ENCODE data around the gene PITHD1.
"Not testable (repeated sequence)": the region's sequence is repeated elsewhere in the genome, so short reads cannot be mapped to it uniquely, and the experiment has no call there.

The PITHD1 gene, protein sequence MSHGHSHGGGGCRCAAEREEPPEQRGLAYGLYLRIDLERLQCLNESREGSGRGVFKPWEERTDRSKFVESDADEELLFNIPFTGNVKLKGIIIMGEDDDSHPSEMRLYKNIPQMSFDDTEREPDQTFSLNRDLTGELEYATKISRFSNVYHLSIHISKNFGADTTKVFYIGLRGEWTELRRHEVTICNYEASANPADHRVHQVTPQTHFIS

DNA sequence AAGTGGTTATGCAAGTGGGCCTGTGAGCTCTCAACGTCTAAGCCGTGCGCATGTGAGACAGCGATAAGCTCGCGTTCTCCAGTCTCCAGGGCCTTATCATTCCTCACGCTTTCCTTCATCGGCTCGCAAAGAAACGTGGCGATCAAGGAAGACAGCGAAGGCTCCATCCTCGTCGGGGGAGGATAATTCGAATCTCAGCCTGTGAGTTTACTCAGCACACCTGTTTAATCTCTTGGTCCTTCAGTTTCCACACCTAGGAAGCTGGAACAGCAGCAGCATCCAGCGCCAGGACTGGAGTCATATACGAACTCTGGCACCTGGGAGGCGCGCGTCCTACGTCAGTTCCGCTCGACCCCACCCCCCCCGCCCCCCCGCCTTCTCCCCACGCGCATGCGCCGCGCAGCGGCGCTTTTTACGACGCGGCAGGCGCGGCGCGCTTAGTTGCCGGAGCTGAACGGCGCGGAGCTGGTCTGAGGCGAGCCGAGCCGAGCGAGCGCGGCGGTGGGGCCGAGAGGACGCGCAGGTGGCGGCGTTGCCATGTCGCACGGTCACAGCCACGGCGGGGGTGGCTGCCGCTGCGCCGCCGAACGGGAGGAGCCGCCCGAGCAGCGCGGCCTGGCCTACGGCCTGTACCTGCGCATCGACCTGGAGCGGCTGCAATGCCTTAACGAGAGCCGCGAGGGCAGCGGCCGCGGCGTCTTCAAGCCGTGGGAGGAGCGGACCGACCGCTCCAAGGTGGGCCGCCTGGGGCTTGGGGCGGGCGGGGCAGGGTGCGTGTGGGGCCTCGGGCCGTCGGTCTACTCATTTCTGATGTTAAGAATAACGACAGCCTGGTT is at the start of gene PITHD1:
Gene PITHD1 (plus strand): TSS at position 440 of the 836 bp plus-strand sequence. CDS start 98 bp downstream, at position 538.
- DNase-seq (ENCODE audit: low read depth), result peak; percentile 60

DNA sequence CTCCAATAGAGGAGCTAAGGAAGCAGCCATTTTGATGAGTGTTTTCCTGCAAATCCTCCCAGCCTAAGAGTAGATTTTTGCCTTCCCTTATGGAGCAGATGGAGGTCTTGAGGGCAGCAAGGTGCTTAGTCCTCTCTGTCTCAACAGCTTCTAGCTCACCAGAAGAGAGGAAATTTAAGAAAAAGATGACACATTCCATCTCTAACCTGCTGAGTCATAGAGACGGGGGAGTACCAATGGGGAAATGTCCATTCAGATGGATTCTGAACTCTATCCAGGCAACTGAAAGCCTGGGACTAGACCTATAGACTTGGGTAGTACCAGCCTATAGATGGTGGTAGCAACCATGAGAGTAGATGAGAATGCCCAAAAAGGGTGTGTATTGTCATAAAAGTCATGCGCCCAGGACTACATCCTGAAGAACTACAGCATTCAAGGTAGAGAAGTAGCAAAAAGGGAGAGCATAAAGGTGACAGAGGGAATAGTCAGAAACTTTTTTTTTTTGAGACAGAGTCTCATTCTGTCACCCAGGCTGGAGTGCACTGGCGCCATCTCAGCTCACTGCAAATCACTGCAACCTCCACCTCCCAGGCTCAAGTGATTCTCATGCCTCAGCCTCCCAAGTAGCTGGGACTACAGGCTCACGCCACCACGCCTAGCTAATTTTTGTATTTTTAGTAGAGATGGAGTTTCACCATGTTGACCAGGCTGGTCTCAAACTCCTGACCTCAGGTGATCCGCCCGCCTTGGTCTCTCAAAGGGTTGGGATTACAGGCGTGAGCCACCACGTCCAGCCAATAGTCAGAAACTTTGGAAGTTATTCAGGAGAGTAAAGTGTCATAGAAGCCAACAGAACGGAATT is 45.6 kb upstream of the PITHD1 start:
- DNase-seq (ENCODE audit: low read depth), result no peak

DNA sequence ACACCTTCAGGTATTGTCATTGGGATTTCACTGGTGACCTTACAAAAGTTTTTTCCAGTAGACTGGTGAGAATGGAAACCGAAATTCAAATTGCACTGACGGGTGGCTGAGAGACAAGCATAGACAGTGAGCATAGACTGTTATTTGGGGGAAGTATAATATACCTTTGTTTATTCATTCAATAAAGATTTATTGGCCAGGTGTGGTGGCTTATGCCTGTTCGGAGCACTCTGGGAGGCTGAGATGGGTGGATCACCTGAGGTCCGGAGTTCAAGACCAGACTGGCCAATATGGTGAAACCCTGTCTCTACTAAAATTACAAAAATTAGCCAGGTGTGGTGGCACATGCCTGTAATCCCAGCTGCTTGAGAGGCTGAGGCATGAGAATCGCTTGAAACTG is 44.9 kb upstream of the PITHD1 start:
- not testable (repeated sequence) for DNase-seq (ENCODE audit: low read depth)

DNA sequence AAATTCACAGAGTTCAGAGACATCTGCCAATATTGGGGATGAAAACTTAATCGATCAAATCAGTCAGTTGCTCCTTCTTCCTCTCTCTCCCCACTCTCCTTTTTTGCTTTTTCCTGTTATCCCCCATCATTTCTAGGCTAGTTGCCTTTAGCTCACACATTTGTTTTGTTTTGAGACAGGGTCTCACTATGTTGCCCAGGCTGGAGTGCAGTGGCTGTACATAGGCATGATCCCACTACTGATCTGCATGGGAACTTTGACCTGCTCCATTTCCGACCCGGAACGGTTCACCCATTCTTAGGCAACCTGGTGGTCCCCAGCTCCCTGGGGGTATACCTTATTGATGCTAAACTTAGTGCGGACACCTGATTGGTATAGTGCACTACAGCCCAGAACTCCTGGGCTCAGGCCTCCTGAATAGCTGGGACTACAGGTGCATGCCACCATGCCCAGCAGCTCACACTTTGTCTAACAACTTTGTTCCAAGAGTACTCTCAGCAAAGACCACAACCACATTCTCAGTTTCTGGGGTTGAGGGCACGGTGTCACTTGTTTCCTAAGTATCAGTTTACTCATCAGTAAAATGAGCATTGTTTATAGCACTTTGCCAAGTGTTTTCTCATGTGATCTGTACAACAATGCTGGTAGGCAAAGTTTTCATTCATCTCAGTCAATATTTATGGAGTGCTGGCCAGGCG is 41.6 kb upstream of the PITHD1 start:
- DNase-seq (ENCODE audit: low read depth), result no peak

DNA sequence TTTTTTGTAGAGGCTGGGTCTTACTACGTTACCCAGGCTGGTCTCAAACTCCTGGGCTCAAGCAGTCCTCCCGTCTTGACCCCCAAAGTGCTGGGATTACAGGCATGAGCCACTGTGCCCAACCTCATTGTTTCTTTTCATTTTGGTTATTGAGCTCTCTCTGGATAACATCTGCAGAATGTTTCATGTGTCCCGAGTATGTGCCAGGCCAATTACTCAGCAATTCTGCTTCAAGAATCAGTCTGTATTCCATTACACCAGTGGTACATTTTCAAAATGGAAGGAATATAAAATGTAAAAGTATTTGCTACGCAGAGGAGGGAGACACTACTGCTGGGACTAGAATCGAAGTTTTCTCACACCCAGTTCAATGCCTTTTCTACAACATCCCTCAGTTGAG is 36.6 kb upstream of the PITHD1 start:
- no peak for DNase-seq (ENCODE audit: low read depth)

DNA sequence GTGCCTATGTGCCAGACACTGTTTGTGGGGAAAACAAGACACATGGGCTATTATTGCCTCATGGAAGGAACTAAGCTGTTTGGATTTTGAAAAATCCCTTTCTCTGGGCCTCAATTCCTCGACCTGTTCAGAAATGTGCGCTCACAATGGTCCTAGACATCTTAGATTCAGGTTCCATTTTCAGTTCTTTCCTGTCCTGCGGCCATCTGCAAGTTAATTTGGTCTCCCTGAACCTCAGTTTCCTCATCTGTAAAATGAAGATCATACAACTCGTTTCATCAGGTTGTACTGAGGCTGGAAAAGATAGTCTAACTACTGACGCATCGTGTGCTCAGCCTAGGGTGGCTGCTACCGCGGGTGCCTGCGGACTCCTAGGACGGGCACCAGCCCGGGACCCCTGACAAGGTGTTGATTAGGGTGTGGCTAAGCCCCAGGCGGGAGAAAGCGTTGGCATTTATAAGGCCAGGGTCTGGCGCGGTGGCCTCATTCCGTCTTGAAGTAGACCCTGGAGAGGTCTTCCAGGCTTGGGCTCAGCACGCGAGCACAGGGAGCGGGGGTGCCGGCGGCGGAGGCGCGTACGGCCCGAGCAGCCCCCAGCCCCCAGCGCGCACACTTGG is 35.4 kb upstream of the PITHD1 start:
- DNase-seq (ENCODE audit: low read depth), result peak; percentile 13

DNA sequence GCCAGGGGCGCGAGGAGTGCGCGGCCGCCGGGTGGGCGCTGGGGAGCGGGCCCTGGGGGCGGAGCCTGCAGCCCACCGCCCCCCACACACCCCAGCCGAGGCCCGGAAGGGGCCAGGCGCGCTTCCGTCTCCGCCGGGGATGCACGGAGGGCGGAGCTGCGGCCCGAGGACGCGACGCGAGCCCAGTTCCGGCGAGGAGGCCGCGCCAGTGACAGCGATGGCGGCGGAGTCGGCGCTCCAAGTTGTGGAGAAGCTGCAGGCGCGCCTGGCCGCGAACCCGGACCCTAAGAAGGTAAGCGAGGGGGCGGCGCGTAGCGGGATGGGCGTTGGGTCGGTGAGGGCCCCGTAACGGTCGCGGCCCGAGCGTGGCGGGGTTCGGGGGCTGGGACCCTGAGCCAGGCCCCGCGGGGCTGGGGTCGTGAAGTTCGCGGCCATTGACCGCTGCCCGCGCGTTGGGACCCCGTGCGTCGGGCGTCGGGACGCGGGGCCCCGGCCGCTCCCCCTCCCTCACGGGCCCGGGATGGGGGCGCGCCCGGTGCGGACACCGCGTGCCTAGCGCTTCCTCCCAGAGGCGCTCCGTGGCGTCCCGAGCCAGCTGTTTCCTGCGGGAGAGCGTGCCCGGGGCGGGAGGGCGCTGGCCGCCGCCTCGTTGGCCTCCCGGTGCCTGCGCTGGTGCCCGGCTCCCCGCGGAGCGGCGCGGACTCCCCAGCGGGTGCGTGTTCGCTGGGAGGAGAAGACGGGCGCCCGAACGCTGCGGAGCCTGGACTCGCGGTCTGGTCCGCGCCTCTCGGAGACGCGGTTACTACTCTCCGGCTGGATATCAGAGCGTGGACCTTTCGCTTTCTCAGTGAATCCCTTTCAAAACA is 34.7 kb upstream of the PITHD1 start, which contains the start of gene ELOA:
Gene ELOA (plus strand): TSS at position 185 of the 866 bp plus-strand sequence. CDS start 33 bp downstream, at position 218.
- DNase-seq (ENCODE audit: low read depth), result peak; percentile 62

DNA sequence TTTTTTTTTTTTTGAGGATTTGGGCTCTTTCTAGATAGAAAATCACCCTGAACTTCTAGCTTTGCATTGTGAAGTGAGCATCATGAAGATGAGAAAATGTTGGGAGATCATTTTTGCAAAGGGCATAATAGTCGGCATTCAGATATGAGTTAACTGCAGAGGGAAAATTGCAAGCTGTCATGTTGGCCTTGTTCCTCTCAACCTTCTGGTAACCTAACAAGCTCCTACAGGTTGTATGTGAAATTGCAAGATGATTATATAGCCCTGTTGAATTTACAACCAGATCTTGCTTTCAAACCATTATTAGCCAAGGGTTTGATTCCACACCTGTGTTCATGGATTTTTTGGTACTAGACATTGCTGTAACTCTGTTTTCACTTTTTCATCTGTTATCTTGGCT is 32.7 kb upstream of the PITHD1 start:
- no peak for DNase-seq (ENCODE audit: low read depth)

DNA sequence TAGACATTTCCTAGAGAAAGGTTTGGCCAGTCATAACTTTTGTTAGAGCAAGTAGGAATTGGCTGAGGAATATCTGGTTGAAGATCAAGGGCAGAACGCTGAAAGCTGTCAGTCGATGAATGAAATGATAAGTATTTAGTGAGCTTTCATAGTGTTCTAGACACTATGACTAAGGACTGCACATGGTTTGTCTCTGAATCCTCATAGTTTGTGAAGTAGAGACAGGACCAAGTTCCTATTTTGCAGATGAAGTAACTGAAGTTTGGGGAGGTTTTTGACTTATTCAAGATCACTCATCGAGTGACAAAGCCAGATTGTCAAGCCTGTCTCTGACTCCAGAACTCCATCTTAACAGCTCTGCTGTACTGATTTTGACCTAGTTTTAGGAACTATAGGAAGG is 30.2 kb upstream of the PITHD1 start:
- no peak for DNase-seq (ENCODE audit: low read depth)

DNA sequence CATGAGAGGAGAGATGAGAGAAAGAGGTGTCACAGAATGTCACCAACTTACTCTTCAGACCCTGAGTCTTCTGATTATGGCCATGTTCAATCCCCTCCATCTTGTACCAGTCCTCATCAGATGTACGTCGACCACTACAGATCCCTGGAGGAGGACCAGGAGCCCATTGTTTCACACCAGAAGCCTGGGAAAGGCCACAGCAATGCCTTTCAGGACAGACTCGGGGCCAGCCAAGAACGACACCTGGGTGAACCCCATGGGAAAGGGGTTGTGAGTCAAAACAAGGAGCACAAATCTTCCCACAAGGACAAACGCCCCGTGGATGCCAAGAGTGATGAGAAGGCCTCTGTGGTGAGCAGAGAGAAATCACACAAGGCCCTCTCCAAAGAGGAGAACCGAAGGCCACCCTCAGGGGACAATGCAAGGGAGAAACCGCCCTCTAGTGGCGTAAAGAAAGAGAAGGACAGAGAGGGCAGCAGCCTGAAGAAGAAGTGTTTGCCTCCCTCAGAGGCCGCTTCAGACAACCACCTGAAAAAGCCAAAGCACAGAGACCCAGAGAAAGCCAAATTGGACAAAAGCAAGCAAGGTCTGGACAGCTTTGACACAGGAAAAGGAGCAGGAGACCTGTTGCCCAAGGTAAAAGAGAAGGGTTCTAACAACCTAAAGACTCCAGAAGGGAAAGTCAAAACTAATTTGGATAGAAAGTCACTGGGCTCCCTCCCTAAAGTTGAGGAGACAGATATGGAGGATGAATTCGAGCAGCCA is 27.0 kb upstream of the PITHD1 start:
- no peak for DNase-seq (ENCODE audit: low read depth)

DNA sequence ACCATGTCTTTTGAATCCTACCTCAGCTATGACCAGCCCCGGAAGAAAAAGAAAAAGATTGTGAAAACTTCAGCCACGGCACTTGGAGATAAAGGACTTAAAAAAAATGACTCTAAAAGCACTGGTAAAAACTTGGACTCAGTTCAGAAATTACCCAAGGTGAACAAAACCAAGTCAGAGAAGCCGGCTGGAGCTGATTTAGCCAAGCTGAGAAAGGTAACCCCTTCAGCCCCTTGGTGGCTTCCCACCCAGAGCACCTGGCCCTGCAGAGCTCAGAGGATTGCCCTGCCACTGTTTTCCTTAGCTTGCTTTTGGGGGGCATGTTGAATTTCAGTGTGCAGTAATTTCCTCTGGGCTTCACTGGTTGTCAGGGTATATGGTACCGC is 26.4 kb upstream of the PITHD1 start:
- DNase-seq (ENCODE audit: low read depth), result no peak

DNA sequence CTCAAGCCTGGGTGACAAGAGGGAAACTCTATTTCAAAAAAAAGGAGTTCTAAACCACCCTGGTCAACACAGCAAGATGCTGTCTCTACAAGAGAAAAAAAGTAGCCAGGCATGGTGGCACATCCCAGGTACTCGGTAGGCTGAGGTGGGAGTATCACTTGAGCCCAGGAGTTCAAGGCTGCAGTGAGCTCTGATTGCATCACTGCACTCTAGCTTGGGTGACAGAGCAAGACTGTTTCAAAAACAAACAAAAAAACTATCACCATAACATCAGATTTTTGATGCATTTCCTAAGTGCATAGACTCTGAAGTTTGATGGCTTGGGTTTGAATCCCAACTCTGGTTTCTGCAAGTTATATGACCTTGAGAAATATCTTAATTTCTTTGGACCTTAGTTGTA is 25.3 kb upstream of the PITHD1 start:
- DNase-seq (ENCODE audit: low read depth), result no peak

DNA sequence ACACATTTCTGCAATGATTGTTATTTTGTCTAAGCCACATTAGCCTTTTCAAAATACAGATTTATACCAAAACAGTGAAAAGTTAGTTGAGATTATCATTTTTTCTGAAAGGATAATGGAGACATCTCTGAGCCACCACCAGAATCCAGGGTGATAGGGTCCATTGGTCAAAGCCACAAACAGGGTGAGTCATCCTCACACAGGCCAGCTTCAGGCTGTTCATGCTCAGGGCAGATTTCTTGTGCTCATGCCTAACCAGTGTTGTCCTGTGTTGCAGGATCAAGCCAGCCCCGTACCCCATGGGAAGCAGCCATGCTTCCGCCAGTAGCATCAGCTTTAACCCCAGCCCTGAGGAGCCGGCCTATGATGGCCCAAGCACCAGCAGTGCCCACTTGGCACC is 21.5 kb upstream of the PITHD1 start:
- no peak for DNase-seq (ENCODE audit: low read depth)

DNA sequence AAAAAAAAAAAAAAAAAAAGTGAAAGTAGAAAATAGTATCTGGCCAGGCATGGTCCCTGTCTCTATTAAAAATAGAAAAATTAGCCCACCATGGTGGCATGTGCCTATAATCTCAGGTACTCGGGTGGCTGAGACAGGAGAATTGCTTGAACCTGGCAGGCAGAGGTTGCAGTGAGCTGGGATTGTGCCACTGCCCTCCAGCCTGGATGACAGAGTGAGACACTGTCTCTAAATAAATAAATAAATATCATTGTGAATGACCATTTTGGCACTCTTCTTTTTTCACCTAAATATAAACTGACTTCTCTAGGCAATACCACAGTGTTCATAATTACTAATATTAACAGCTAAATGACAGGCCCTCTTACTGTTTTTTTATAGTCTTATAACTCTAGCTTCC is 20.4 kb upstream of the PITHD1 start:
- no peak for DNase-seq (ENCODE audit: low read depth)

DNA sequence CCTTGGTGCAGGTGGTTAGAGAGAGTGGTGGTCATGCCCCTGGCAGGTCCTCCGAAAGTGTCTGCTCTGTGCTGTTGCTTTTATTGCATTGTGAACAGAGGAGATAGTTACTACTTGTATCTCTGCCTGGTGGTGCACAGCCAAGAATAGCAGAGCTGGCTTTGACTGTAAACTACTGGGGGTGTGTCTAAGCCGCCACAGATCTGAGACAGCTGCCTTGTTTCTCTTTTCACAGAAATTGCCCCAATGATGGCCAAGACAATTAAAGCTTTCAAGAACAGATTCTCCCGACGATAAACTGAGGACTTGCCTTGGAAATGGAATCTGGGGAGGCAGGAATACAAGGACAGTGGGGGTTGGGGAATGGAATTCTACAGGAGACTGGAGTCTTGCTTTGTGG is 18.9 kb upstream of the PITHD1 start:
- no peak for DNase-seq (ENCODE audit: low read depth)

DNA sequence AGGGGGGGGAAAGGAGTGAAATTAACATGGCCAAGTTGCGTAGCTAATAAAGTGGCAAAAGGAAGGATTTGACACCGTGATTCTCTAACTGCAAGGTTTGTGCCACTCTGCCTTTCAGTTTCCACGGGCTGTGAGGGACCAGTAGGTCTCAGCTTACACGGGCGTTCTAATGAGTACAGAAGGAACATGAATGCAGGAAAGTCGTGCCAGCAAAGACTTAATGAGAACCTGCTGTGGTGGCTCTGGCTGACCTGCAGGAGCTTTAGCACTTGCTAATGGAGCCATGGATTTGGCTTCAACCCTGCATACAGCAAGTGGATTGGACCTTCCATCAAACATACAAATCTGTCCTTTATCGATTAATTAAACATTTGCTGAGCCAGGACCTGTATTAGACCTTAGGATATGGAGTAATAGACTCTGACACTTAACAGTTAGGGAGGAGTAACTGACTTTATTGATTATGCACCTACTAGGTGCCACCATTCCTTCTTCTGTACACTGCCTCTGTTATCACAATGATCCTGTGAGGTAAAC is 15.1 kb upstream of the PITHD1 start:
- no peak for DNase-seq (ENCODE audit: low read depth)

DNA sequence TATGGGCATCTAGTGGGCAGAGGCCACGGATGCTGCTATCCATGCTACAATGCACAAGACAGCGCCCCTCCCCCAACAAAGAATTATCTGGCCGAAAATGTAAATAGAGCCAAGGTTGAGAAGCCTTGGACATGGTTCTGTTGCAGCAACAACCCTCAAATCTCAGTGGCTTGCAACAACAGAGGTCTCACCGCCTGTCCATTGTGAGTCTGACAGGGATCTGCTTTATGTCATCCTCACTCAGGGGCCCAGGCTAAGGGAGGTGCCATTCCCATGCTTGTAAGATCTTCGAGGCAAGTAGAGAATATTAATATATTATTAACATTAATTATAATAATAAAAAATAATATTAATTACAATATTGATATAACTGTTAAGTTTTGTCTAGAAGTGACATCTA is 9.5 kb upstream of the PITHD1 start:
- DNase-seq (ENCODE audit: low read depth), result no peak

DNA sequence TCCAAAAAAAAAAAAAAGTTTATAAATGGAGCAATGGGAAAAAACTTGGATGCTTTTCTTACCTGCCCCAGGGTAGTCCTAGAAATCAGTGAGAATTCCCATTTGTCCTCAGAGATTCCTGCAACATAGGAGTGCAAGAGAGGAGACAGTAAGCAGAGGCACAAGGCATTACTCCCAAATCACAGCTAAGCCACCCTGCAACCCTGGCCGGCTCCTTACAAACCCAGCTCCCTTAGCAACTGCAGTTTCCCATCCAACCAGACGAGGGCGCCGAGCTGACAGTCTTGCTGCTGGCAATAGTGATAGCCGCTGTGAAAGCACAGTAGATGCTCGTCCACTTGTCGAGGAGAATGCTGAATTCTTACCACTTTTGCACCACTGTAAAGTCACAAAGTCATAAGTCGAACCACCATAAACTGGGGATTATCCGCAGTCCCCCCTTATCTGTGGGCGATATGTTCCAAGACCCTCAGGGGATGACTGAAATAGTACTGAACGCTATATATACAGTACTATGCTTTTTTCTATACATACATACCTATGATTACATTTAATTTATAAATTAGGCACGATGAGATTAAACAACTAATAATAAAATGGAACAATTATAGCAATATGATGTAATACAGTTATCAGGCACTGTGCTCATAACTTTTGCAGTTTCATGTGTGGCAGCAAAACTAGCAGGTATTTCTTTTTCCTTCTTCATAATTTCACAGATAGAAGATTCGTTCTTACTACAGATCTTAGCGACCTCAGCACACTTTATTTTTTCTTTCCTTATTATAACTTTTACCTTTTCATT is 6.0 kb upstream of the PITHD1 start:
- DNase-seq (ENCODE audit: low read depth), result peak; percentile 84

DNA sequence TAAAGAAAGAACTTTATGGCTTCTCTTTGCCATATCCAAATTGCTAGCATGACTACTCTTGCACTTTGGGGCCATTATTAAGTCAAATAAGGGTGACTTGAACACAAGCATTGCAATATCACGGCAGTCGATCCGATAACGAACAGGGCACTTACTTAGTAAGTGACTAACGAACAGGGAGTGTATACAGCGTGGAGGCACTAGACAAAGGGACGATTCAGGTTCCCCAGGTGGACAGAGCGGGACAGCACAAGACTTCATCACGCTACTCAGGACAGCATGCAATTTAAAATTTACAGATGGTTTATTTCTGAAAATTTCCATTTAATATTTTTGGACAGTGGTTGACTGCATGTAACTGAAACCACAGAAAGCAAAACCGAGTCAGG is 5.4 kb upstream of the PITHD1 start:
- DNase-seq (ENCODE audit: low read depth), result no peak

Measured in activated gamma-delta T cell treated with anti-CD3 and anti-CD28 coated beads, Interleukin-2, amount 50 U/mL, for 16 hours (primary cell).